NCI-H146 treated with DMSO at 0.1 percent for 48 hours (cell line): ENCODE measurements around the gene TPCN2.

Experiments
- DNase-seq: peaks from one replicate; lab custom pipeline; 2025; ENCODE audit not compliant: unreplicated experiment; lab: John Stamatoyannopoulos, UW

Gene TPCN2

DNA sequence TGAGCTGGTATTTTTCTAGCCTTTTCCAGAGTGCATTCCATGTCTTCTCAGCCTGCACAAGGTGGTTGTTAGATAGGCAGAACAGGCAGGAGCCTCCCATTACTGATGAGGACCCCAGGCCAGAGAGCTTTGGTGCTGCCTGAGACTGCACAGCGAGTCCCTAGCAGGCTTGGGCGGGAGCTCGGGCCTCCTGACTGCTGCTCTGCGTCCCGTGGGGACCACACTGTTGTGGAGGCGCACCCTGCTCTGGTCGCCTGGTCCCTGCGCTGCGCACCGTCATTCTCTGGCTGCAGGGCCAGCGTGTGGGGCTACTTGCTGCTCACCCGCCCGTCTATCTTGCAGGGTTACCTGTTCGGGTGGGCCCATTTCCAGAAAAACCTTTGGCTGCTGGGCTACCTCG is 8.5 kb downstream of the TPCN2 start:
- DNase-seq: no peak

- no peak for DNase-seq
Observed at GRCh38 chr11:69057801-69058200, 9.1 kb downstream of the TPCN2 start.

DNA sequence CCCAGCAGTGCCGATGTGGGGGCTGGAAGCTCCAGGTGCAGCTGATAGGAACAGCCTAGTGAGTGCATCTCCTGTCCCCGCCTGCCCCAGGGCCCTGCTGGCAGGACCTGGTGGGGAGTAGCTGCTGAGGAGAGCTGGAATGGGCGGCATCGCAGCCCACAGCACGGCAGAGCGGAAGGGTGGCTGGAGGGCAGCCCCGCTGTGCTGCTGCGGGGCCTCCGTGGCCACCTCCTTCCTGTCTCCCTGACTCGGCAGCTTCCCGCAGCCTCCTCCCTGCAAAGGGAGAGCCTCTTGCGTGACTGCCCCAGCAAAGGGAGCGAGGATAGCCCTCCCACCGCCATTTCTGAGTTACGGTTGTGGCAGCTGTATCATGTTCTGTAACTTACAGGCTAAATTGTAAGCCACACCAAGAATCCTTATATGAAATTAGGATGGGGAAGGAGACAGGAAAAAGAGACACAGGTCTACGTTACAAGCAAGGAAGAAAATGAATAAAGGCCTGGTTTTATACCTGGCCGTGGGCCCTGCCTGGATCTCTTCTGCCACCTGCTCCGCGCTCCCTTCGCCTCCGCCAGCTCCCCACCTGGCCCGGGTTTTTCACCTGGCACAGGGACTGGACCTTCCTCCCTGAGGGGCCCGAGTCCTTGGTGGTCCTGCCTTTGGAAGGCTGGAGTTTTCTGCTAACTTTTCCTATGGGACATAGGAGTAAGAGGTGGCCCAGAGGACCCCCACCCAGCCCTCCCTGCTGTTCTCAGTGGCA is 10.0 kb downstream of the TPCN2 start:
- no peak for DNase-seq

- no peak for DNase-seq
Observed at GRCh38 chr11:69059429-69059828, 10.7 kb downstream of the TPCN2 start.

- no peak for DNase-seq
Observed at GRCh38 chr11:69059985-69060384, 11.3 kb downstream of the TPCN2 start.

- no peak for DNase-seq
Observed at GRCh38 chr11:69060806-69061712, 12.3 kb downstream of the TPCN2 start.

DNA sequence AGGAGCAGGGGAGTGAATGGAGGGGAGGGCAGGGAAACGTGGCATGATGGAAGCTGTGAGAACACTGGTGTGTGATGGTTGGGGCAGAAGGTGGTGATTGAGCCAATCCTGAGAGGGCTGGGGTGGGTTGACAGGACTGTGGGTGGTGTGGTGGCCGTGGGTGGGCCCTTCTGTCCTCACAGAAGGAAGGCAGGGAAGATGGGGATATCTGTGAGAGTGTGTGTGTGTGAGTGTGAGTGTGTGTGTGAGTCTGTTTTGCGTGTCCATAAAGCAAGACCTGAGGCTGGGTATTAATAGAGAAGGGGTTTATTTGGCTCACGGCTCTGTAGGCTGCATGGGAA is 13.0 kb downstream of the TPCN2 start:
- DNase-seq: no peak

- no peak for DNase-seq
Observed at GRCh38 chr11:69062169-69062855, 13.6 kb downstream of the TPCN2 start.

- no peak for DNase-seq
Observed at GRCh38 chr11:69062873-69063651, 14.3 kb downstream of the TPCN2 start.

DNA sequence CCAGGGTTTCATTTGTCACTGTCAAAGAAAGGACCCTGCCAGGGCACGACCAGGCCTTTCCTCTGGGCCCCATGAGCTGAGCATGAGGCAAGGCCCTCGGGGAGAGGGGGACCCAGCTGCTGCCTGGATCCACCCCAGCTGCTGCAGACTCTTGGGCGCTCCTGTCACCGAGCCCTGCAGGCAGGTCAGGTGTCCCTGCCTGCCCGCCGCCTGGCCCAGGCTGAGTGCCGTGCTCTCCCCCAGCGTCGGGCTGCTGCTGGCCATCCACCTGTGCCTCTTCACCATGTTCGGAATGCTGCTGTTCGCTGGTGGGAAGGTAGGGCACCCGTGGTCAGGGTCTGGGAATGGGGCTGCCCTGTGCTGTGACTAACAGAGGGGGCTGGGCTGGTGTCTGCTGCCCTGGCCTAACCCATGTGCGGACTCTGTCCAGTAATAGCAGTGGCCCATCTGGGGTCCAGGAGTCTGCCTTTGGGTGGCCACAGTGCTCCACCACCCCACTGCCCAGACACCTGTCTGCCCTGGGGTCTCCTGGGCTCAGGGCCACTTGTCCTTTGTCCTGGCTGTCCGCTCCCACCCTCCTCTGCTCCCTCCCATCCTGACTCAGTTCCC is 15.0 kb downstream of the TPCN2 start:
- no peak for DNase-seq

- DNase-seq: no peak
Observed at GRCh38 chr11:69064394-69064957, 15.7 kb downstream of the TPCN2 start.

DNA sequence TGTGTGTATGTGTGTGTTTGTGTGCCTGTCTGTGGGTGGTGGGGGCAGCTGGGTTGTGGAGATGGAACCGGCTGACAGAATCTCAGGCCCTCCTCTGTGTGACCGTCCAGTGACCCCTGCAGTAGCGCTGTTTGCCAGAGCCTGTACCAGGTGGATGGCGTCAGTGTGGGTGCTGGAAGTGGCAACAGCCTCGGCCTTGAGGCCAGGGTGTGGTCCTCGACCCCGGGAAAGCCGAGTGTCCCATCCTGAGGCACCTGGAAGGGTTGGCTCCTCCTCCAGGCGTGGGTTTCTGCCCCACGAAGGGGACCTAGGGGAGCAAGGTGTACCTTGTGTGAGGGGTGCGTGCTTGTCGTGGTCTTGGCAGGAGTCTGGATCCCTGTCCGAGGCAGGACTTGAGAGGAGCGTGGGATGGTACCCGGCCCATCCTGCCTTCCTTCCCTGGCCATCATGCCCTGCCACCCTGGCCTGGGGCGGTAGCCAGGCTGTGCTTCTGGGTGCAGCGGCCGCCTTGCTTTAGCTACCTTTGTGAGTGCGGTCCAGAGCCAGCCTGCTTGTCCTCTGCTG is 16.5 kb downstream of the TPCN2 start:
- no peak for DNase-seq

GRCh38 chr11:69066122-69067112 is 17.7 kb downstream of the TPCN2 start:
- no peak for DNase-seq

DNA sequence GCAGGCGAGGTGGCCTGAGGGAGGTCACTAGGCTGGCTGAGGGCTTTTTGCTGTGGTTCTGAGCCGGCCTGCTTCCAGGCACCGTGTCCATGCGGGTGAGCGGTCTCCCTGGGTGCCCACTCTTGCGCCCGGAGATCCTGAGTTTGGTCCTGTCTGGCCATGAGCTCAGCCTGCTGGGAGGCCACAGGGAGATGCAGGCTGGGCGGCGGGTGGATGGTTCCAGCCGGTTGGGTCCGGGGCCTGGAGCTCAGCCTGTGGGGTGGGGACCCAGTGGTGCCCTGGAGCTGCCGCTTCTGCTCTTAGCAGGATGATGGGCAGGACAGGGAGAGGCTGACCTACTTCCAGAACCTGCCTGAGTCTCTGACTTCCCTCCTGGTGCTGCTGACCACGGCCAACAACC is 18.5 kb downstream of the TPCN2 start:
- no peak for DNase-seq

GRCh38 chr11:69071086-69071800 is 22.5 kb downstream of the TPCN2 start:
- no peak for DNase-seq

DNA sequence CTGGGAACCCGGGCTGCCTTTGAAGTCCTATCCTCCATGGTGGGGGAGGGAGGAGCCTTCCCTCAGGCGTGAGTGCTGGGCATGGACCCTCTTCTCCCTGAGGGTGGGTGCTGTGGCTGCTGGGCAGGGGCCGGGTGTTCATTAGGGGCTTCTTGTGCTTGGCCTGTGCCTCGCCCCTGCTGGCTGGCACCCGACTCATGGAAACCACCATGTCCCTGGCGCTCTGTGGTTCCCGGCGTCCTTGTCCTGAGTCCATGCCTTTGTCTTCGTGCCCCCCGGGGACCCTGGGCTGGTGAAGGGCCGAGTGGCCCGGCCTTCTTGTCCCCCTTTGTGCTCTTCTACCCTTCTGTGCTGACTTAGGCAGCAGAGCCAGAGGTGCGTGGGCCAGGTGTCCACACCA is 23.2 kb downstream of the TPCN2 start:
- DNase-seq: no peak

- DNase-seq: no peak
Observed at GRCh38 chr11:69073469-69073868, 24.7 kb downstream of the TPCN2 start.
